ENCODE measurements around the gene STK38L.
"Not testable (repeated sequence)": the region's sequence is repeated elsewhere in the genome, so short reads cannot be mapped to it uniquely, and the experiment has no call there.

STK38L gene

GRCh38 chr12:27226407-27226929 lies 17.6 kb upstream of the STK38L start:
- in situ Hi-C loops (cut with HindIII; ENCODE audit: low sequenced_read_pairs), result no loop called here
- DNase-seq (ENCODE audit: low read depth), result no peak
- no peak for TF ChIP-seq CTCF (IDR thresholded peaks at IDR 0.05; ENCODE audit: low read depth, low read length, missing control alignments)
- no peak overlapping the region for H3K4me3 ChIP-seq (ENCODE audit: low read depth, low read length)

GRCh38 chr12:27229367-27229766 lies 14.7 kb upstream of the STK38L start:
- in situ Hi-C loops (cut with HindIII; ENCODE audit: low sequenced_read_pairs), result no loop called here
- H3K4me3 ChIP-seq (ENCODE audit: low read depth, low read length), result no peak overlapping the region
- DNase-seq (ENCODE audit: low read depth), result no peak
- TF ChIP-seq CTCF (IDR thresholded peaks at IDR 0.05; ENCODE audit: low read depth, low read length, missing control alignments), result no peak

GRCh38 chr12:27231374-27231773 lies 12.7 kb upstream of the STK38L start:
- H3K4me3 ChIP-seq (ENCODE audit: low read depth, low read length); in situ Hi-C loops (cut with HindIII; ENCODE audit: low sequenced_read_pairs); DNase-seq (ENCODE audit: low read depth): not testable (repeated sequence)

- TF ChIP-seq CTCF (IDR thresholded peaks at IDR 0.05; ENCODE audit: low read depth, low read length, missing control alignments), result peak; percentile 21
- no peak for DNase-seq (ENCODE audit: low read depth)
- in situ Hi-C loops (cut with HindIII; ENCODE audit: low sequenced_read_pairs), result no loop called here
- H3K4me3 ChIP-seq (ENCODE audit: low read depth, low read length), result no peak overlapping the region
Observed at GRCh38 chr12:27233814-27234213, 10.3 kb upstream of the STK38L start.

GRCh38 chr12:27236498-27236897 lies 7.6 kb upstream of the STK38L start:
- in situ Hi-C loops (cut with HindIII; ENCODE audit: low sequenced_read_pairs), result no loop called here
- no peak for TF ChIP-seq CTCF (IDR thresholded peaks at IDR 0.05; ENCODE audit: low read depth, low read length, missing control alignments)
- DNase-seq (ENCODE audit: low read depth), result no peak
- H3K4me3 ChIP-seq (ENCODE audit: low read depth, low read length), result no peak overlapping the region

GRCh38 chr12:27237790-27238771 lies 6.0 kb upstream of the STK38L start:
- TF ChIP-seq CTCF (IDR thresholded peaks at IDR 0.05; ENCODE audit: low read depth, low read length, missing control alignments), result no peak
- DNase-seq (ENCODE audit: low read depth), result no peak
- in situ Hi-C loops (cut with HindIII; ENCODE audit: low sequenced_read_pairs), result no loop called here
- H3K4me3 ChIP-seq (ENCODE audit: low read depth, low read length), result no peak overlapping the region

- no peak overlapping the region for H3K4me3 ChIP-seq (ENCODE audit: low read depth, low read length)
- in situ Hi-C loops (cut with HindIII; ENCODE audit: low sequenced_read_pairs), result no loop called here
- no peak for DNase-seq (ENCODE audit: low read depth)
- TF ChIP-seq CTCF (IDR thresholded peaks at IDR 0.05; ENCODE audit: low read depth, low read length, missing control alignments), result no peak
Observed at GRCh38 chr12:27243006-27243405, 1.1 kb upstream of the STK38L start.
